ENCODE data around the gene PPM1D.

The PPM1D gene

GRCh38 chr17:60685437-60685836 lies 85.4 kb downstream of the PPM1D start:
- no peaks in the 10 kb centered on the region for H3K79me2 ChIP-seq (ENCODE audit: insufficient read depth, low read length)
- H3F3A ChIP-seq (ENCODE audit: insufficient read depth) = no peaks in the 10 kb centered on the region
- no peak overlapping the region for H3K4me3 ChIP-seq (ENCODE audit: insufficient read depth, low read length, poor library complexity, severe bottlenecking)
- H4K20me1 ChIP-seq (ENCODE audit: low read depth, low read length) = no peaks in the 10 kb centered on the region
- H3K36me3 ChIP-seq (ENCODE audit: low read length) = no peaks in the 10 kb centered on the region
- no peak overlapping the region for H3K27ac ChIP-seq (ENCODE audit: low read depth, low read length)
- no peaks in the 10 kb centered on the region for H3K9me2 ChIP-seq (replicated peaks; ENCODE audit: insufficient read depth, low read length)
- no peak for TF ChIP-seq EZH2phosphoT487 (conservative IDR thresholded peaks at IDR 0.05; ENCODE audit: low read length)
- no peak for TF ChIP-seq CTCF (IDR thresholded peaks at IDR 0.05; ENCODE audit: insufficient read depth, low read length, poor library complexity, severe bottlenecking)
- H3K9ac ChIP-seq (ENCODE audit: low read length) = no peak overlapping the region
- H3K4me2 ChIP-seq (ENCODE audit: low read depth, low read length, poor library complexity, severe bottlenecking) = no peak overlapping the region
- H3K27me3 ChIP-seq (ENCODE audit: low read length) = no peaks in the 10 kb centered on the region
- H3K9me3 ChIP-seq (ENCODE audit: insufficient read depth, low read length) = no peaks in the 10 kb centered on the region
- H2AFZ ChIP-seq (ENCODE audit: low read depth, low read length, severe bottlenecking) = no peak overlapping the region

- H3K9me2 ChIP-seq (replicated peaks; ENCODE audit: insufficient read depth, low read length) = no peaks in the 10 kb centered on the region
- TF ChIP-seq EZH2phosphoT487 (conservative IDR thresholded peaks at IDR 0.05; ENCODE audit: low read length) (no peak), CTCF (IDR thresholded peaks at IDR 0.05; ENCODE audit: insufficient read depth, low read length, poor library complexity, severe bottlenecking) (no peak)
- no peak overlapping the region for H3K9ac ChIP-seq (ENCODE audit: low read length)
- H3K27me3 ChIP-seq (ENCODE audit: low read length) = no peaks in the 10 kb centered on the region
- no peak overlapping the region for H3K27ac ChIP-seq (ENCODE audit: low read depth, low read length)
- H2AFZ ChIP-seq (ENCODE audit: low read depth, low read length, severe bottlenecking) = no peak overlapping the region
- no peaks in the 10 kb centered on the region for H3F3A ChIP-seq (ENCODE audit: insufficient read depth)
- H3K4me3 ChIP-seq (ENCODE audit: insufficient read depth, low read length, poor library complexity, severe bottlenecking) = no peak overlapping the region
- no peaks in the 10 kb centered on the region for H3K9me3 ChIP-seq (ENCODE audit: insufficient read depth, low read length)
- H3K4me2 ChIP-seq (ENCODE audit: low read depth, low read length, poor library complexity, severe bottlenecking) = no peak overlapping the region
- no peaks in the 10 kb centered on the region for H3K79me2 ChIP-seq (ENCODE audit: insufficient read depth, low read length)
- H3K36me3 ChIP-seq (ENCODE audit: low read length) = no peaks in the 10 kb centered on the region
- no peaks in the 10 kb centered on the region for H4K20me1 ChIP-seq (ENCODE audit: low read depth, low read length)
Measured at GRCh38 chr17:60695960-60696359, 96.0 kb downstream of the PPM1D start.

- no peaks in the 10 kb centered on the region for H4K20me1 ChIP-seq (ENCODE audit: low read depth, low read length)
- no peaks in the 10 kb centered on the region for H3K9me3 ChIP-seq (ENCODE audit: insufficient read depth, low read length)
- no peaks in the 10 kb centered on the region for H3F3A ChIP-seq (ENCODE audit: insufficient read depth)
- no peak for TF ChIP-seq CTCF (IDR thresholded peaks at IDR 0.05; ENCODE audit: insufficient read depth, low read length, poor library complexity, severe bottlenecking)
- TF ChIP-seq EZH2phosphoT487 (conservative IDR thresholded peaks at IDR 0.05; ENCODE audit: low read length) = no peak
- no peaks in the 10 kb centered on the region for H3K36me3 ChIP-seq (ENCODE audit: low read length)
- H3K27me3 ChIP-seq (ENCODE audit: low read length) = no peaks in the 10 kb centered on the region
- H3K9ac ChIP-seq (ENCODE audit: low read length) = no peak overlapping the region
- H3K4me2 ChIP-seq (ENCODE audit: low read depth, low read length, poor library complexity, severe bottlenecking) = no peak overlapping the region
- H3K4me3 ChIP-seq (ENCODE audit: insufficient read depth, low read length, poor library complexity, severe bottlenecking) = no peak overlapping the region
- H3K9me2 ChIP-seq (replicated peaks; ENCODE audit: insufficient read depth, low read length) = no peaks in the 10 kb centered on the region
- H3K79me2 ChIP-seq (ENCODE audit: insufficient read depth, low read length) = no peaks in the 10 kb centered on the region
- no peak overlapping the region for H2AFZ ChIP-seq (ENCODE audit: low read depth, low read length, severe bottlenecking)
- no peak overlapping the region for H3K27ac ChIP-seq (ENCODE audit: low read depth, low read length)
Measured at GRCh38 chr17:60699090-60699489, 99.1 kb downstream of the PPM1D start.
